Amniotic epithelial cell (primary cell): ENCODE data around the gene RSPH9.

Experiments used
- DNase-seq: peaks from one replicate; pipeline ENCODE4 v3.0.0-alpha.2; 2010; ENCODE audit warnings: low read depth

RSPH9 gene

DNA sequence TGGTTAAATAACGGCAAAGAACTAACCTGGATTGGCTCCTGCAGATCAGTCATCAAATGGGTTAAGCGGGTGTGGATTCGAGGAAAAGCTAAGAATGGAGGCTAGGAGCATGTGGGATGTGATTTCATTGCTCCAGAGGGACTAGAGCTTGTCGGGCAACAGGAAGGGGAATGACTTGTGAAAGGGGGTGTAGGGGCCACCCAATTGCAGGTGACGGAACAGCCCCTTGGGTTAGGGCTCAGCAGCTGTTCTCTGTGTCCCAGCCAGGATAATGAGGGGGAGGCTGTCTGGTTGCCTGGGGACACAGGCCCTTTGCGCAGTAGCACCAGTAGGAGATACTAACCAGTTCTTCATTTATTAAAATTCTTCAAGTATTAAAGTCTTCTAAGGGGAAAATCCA is 67.7 kb downstream of the RSPH9 start:
- DNase-seq: no peak

GRCh38 chr6:43713643-43714310 is 68.9 kb downstream of the RSPH9 start:
- DNase-seq: no peak

DNA sequence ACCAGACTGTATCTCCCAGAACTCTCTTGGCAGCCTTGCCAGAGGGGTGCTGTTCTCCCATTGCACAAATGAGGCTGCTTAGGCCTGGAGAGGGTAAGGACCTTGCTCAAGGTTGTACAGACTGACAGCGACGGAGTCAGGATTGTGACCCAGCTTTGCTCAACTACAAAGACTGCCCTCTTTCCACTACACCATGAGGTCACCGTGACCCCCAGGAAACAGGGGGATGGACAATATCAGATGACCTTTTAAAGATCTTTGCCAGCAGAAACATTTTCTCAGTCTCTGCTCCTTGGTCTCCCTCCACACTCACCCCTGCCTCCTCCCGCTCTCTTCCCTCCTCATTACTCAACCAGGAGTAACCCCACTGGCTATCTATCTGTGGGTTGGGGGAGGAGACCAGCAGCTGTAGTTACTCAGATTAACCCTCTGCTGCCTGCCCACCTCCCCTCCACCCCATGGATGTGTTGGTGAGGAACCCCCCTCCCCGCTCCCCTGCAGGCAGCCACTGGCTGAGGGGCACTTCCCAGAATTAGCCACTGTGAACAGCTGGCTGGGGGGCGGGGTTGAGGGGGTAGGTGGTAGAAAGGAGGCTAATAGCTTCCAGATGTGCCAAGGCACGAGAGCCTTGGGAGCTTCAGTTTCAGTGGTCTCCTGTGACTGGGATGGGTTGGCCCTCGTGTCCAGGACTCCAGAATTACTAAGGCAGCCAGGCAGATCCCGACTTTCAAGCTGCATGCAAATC is 69.6 kb downstream of the RSPH9 start:
- DNase-seq: peak; percentile 82

GRCh38 chr6:43715056-43715788 is 70.4 kb downstream of the RSPH9 start:
- DNase-seq: no peak

GRCh38 chr6:43716099-43716498 is 71.3 kb downstream of the RSPH9 start:
- no peak for DNase-seq

DNA sequence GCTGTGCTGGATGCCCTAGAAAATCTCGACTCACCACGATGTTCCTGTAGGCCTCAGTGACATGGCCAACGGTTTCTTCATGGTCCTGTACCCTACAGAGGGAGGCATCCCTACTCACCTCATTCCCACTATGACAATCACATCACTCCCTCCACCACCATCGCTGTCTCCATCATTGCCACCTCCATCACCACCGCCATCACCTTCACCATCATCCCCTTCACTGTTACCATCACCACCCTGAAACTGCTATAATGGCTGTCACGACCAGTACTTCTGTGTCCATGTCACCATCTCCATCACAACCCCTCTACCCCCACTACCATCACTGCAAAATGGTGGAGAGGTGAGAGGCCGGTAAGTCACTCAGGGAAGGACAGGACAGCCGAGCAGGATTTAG is 72.6 kb downstream of the RSPH9 start:
- no peak for DNase-seq

DNA sequence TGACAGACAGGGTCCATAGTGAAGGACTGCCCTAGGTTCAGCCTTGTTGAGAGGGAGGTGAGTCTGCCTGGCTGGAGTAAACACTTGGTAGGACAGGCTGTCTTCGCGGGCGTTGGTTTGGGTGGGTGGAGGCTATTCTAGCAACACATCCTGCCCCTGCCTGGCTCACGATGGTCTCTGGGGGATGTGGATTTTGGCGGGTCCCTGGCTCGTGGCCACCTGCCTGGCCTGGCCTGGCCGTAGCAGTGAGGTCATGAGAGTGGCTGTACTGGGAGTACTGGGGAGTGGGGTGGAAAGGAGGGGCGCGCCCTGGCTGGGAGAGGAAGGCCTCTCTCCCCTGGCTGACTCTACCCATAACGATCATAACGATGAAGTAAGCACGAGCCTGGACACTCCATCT is 73.0 kb downstream of the RSPH9 start:
- DNase-seq: no peak

DNA sequence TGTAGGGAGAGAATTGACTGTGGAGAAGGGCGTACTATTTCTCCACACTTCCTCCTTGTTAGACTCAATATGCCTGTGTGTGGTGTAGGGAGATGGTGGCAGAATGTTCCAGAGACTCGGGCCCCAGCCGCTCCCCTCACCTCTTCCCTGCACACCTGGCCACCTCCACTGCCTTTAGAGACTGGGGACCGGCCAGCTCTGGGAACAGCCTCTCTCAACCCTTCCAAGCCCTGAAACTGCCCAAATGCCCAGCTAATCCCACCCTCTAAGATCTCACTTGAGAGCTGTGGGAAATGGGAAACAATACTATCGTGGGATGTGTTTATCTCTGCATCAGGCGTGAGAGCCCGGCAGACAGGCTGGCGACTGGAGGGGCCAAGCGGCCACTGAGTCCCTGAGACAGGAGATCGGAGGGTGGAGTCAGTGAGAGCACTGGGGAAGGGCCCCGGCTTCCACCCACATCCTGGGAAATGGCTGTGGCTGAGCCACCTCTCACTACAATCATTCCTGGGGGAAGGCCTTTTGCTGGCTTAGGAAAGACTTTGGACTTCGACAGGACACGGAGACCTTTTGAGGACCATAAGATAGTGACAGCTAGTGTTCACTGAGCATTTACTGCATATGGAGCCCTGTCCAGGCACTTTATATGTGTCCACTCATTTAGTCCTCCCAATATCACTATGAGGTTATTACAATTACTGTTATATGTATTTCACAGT is 73.7 kb downstream of the RSPH9 start:
- DNase-seq: no peak

GRCh38 chr6:43719511-43719910 is 74.7 kb downstream of the RSPH9 start:
- no peak for DNase-seq

DNA sequence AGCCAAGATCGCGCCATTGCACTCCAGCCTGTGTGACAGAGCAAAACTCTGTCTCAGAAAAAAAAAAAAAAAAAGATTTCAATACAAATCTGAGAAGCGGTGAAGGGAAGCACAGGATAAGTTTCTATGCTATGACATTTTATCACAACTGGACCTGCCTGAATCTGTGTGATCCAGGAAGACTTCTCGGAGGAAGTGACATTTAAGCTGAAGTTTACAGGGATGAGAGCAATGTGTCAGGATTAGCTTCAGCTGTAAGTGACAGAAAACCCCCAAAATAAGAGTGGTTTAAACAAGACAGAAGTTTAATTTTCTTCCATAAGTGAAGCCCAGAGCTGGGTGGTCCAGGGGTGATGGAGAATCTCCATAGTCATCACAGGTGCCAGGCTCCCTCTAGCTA is 76.2 kb downstream of the RSPH9 start:
- no peak for DNase-seq
